Fibroblast of skin of left quadriceps (primary cell): ENCODE measurements around the gene OR6K6.

ENCODE experiments used
- DNase-seq, 2 experiments: peaks; one replicate each; pipeline ENCODE4 v3.0.0-alpha.2; 2013; ENCODE audit warnings: low read depth in 2 of 2

Gene OR6K6

DNA sequence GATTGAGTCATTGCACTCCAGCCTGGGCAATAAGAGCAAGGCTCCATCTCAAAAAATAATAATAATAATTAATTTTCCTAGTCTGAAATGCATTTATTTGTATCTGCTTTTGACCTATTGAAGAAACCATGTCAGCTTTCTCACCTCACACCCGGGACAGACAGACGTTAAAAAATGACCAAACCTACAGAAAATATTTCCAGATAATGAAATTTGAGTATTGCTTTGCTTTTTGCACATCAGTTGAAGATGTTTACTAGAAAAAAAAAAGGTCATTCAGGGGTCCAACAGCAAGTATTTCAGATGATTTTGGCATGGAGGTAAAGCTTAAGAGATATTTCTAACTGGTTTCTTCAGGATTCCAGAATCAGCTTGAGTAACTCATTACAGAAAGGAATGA lies at the start of gene OR6K6:
Gene OR6K6 (plus strand): TSS at position 301 of the 400 bp plus-strand sequence. CDS start 168 bp downstream, outside the sequence.
- no peak for DNase-seq

- DNase-seq: no peak
Measured at GRCh38 chr1:158706096-158706495, 48.4 kb upstream of the OR6K6 start.

GRCh38 chr1:158711098-158711497 lies 43.4 kb upstream of the OR6K6 start:
- DNase-seq: no peak

DNA sequence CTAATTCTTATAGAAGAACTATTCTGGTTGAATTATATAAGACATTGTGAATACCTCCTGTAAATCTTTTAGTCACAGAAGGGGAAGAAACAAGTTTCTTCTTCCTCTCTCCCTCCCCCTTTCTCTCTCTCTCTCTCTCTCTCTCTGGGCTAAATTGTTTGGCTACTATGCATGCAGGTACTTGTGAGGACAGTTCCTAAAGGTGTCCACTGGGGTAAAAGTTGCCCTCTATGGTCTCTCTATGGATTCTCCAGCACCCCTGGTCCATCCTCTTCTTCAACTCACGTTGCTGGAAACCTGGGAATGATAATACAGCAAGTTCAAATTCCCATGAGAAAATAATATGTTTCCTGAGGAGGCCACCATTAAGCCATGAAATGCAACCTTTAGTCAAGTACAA lies 39.8 kb upstream of the OR6K6 start:
- DNase-seq: no peak

DNA sequence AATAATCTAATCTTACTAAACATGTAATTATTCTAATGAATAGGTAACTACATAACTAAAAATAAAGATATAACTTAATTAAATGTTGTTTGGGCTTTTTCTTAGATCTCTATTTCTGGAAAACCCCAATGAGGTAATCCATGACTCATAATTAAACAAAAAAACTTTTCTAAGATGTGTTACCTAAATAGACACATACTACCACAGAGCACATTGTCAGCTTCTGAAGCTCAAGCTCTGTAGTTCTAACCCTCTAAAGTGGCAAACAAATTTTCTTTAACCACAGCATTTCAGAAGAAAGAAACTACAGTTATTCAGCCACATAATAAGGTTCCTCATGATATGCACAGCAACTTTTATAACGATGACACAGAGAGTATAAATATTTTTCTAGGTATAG lies 38.2 kb upstream of the OR6K6 start:
- DNase-seq: no peak

DNA sequence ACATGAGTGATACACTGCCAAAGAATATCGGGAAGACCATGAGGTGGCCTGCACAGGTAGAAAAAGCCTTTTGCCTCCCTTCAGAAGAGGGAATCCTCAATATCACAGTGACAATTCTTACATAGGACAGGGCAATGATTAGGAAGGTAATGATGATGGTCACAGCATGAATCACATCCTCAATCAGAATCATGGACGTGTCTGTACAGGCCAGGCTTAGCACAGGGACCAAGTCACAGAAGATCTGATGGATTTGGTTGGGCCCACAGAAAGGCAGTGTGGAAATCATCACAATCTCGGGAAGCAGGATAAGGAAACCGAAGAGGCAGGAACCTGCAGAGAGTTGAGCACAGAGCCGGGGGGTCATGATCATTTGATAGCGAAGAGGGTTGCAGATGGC lies 37.2 kb upstream of the OR6K6 start:
- DNase-seq: no peak

DNA sequence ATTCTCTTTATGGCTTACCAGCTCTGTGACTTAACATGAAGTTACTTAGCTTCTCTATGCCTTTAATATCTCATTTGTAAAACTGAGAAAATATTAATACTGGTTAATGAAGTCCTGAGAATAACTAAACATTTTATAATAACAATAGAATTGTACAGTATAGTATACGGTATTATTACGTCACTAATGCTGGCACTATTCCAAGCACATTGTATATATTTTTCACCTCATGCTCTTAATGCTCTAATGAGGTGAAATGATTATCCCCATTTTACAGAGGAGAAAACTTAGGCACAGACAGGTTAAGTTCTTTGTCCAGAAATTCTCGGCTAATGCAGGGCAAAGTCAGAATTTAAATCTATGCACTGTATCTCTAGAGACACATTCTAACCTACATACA lies 34.9 kb upstream of the OR6K6 start:
- no peak for DNase-seq

DNA sequence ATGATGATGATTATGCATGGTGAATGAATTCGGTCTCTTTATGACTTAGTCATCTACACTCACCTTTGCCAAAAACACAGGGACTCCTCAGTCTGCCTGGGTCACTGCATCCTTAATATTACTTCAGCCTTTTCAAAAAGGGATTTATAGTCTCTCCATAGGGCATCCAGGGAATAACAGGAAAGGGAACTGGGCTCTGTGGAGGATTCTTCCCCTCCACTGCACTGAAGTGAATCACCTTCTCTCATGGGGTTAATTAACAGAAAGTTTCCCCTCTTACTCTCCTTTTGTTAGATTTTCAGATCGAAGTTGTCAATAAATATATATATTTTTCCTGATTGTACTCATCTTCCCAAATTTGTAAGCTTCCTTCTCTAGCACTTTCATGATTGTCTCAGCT lies 33.9 kb upstream of the OR6K6 start, which contains the start of gene OR6K3:
Gene OR6K3 (minus strand): TSS at position 101 of the 400 bp plus-strand sequence. CDS start 2,605 bp downstream, outside the sequence.
- no peak for DNase-seq

- DNase-seq: no peak
Measured at GRCh38 chr1:158724442-158724841, 30.1 kb upstream of the OR6K6 start.

- no peak for DNase-seq
Measured at GRCh38 chr1:158728510-158729225, 25.9 kb upstream of the OR6K6 start.

DNA sequence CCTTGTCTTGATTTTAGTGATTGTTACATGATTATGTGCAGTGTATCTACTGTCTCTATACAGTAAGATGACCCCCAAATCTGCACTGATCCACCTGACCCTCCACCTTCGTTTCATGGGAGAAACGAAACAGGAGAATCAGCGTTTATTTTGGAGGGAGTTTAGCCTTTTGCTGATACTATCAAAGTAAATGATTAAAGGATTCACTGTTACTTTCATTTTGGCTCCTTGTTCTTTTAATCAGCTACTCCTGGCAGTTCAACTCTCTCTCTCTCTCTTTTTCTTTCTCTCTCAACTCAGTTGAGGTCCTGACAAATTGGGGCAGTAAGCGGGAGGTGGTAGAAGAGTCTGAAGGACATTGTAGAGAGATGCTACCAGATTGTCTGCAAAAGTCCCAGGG lies 24.1 kb upstream of the OR6K6 start:
- no peak for DNase-seq

DNA sequence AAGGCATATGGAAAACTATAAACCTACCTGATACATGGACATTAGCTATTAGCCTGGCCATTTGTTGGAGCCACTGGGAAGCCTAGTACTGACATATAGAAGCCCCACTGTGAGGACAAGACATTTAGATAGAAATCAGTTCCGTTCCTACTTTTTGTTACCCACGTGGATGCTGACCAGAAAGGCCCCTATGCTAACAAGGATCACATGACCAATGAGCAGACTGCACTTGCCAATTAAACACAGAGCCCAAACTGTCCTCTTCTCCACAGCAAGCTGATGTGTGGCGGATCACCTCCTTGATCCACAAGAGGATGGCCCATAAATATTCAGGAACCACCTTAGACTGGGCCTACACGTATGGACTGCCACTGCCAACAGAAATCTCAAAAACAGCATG lies 22.8 kb upstream of the OR6K6 start:
- DNase-seq: no peak

DNA sequence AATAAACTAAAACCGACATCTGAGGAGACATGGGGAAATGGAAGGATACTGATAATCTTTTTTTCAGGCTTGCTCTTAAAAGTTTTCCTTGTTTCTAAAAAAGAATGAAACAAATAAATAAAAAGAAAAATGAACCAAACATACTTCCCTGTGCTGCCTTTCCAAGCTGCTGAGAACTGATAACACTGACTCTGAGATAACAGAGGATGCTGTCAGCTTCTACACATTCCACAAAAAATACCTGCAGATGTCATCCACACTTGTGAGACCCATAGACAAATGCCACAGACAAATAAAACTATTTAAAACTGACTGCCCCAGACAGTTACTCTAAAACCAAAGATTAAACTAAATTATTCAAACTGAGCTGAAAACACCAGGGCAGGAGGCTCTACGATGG lies 22.0 kb upstream of the OR6K6 start:
- no peak for DNase-seq

- DNase-seq: no peak
Measured at GRCh38 chr1:158735848-158736247, 18.7 kb upstream of the OR6K6 start.

DNA sequence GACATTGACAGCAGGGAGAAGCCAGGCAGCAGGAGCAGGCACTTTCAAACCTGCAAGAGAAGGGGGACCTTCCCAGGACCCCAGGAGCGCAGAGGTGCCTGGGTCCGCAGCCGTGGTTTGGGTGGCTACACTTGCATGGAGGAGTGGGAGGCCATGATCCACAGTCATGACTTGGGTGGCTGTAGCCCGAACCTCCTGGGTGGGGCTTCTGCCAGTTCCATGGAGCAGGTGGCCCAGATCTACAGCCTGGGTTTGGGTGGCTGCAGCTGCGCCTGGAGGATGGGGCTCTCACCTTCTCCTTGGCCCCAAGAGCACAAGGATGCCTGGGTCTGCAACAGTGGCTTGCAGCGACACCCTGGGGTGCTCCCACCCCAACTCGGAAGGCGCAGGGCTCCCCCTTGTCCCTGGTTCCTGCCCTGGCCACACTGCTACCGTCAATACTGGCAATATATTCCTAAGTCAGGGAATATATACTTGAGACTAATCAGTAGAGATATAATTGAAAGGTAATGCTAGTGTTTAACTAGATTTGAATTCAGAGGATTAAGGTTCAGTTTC lies 2.3 kb upstream of the OR6K6 start:
- DNase-seq: no peak

GRCh38 chr1:158771950-158772866 lies 17.7 kb downstream of the OR6K6 start, which contains the start of gene OR6N1:
Gene OR6N1, minus strand, starts transcription at chr1:158772195. Its CDS starts 5,513 bp downstream, at chr1:158766682.
- no peak for DNase-seq

DNA sequence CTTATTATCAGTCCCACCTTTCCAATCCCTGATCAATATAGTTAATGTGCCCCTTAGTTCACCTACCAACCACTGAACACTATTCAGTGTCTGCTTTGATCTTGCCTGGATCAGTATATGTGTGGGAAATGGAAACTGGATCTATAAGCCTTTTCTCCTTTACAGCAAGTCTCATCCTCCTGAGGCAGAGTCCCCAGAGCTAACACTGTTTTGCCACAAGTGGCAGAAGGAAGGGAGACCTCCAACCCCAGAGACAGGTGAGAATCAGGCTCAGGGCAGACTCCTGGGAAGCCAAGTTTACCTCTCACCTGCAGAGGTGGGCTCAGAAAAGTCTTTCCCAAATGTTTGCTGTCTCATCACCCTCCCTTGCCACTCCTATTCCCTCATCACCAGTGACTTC lies 26.6 kb downstream of the OR6K6 start, which contains the start of gene OR6N2:
Gene OR6N2 (minus strand): TSS at position 101 of the 400 bp plus-strand sequence. CDS start 3,569 bp downstream, outside the sequence.
- DNase-seq: no peak

DNA sequence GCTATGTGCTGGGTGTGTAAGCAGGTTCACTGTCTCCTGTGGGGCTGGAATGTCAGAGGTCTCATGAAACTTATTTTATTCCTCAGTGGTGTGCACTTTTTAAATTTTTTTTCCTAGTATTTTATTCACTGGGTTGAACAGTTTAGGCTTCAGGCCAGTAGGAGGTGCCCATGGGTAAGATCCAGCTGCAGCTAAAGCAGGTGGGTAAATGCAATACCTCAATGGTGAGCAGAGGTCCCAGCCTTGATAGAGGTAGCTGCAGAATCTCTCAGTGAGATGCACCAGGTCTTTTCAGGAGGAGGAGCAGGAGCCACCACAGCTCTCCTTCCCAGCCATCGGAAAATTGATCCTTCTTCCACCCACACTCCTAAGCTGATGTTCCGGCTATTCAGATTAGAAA lies 39.1 kb downstream of the OR6K6 start:
- DNase-seq: no peak

DNA sequence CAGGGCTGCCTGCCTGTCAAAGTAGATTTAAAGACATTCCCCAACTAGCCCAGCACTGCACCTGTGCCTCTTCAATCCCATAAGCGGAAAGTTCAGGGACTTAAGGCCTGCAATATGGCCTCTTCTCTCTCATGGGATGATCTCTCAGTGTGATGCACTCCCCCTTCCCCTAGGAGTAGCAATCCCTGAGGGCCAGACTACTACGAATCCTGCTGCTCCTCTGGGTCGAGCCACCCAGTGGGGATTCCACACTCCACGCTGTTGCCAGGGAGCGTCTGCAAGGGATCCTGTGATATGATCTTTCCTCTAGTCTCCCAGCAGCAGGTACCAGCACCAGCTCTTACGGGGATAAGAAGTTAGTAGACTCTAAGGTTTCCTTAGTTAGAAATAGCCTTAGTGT lies 39.7 kb downstream of the OR6K6 start:
- DNase-seq: no peak

GRCh38 chr1:158798531-158798930 lies 44.0 kb downstream of the OR6K6 start:
- no peak for DNase-seq

DNA sequence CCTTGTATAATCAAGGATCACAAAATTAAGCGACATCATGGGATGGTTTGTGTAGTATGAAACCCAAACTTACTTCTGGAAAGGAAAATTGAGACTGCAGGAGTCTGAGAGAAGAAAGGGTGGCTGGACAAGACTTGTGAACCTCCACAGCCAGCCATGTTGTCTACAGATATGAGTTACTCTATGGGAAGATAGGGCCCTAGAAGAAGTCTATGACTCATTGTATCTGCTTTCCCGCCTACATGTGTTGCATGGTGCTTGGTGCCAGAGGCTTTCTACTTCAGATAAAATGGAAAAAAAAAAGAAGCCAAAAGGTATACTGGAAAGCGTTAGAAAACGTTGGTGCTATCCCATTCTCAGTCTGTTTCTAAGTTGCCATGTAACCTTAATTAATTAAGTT lies 45.2 kb downstream of the OR6K6 start:
- no peak for DNase-seq

- no peak for DNase-seq
Measured at GRCh38 chr1:158800526-158800925, 46.0 kb downstream of the OR6K6 start.
